Measurements from ENCODE around the gene SEMA4G.

SEMA4G gene

GRCh38 chr10:100988166-100988565 lies 18.9 kb downstream of the SEMA4G start:
- no peak for DNase-seq (ENCODE audit: low spot score)

GRCh38 chr10:100989088-100989487 lies 19.8 kb downstream of the SEMA4G start:
- DNase-seq (ENCODE audit: low spot score): no peak

- no peak for DNase-seq (ENCODE audit: low spot score)
Observed at GRCh38 chr10:100993986-100994708, 24.8 kb downstream of the SEMA4G start.

- no peak for DNase-seq (ENCODE audit: low spot score)
Observed at GRCh38 chr10:100995181-100995580, 25.9 kb downstream of the SEMA4G start.

- DNase-seq (ENCODE audit: low spot score): no peak
Observed at GRCh38 chr10:100996678-100997359, 27.5 kb downstream of the SEMA4G start.

- DNase-seq (ENCODE audit: low spot score): no peak
Observed at GRCh38 chr10:100997360-100998182, 28.3 kb downstream of the SEMA4G start.

- peak; percentile 75 for DNase-seq (ENCODE audit: low spot score)
Observed at GRCh38 chr10:100998183-100998990, 29.1 kb downstream of the SEMA4G start.

- no peak for DNase-seq (ENCODE audit: low spot score)
Observed at GRCh38 chr10:100998991-100999741, 29.9 kb downstream of the SEMA4G start.

GRCh38 chr10:100999742-101000126 lies 30.4 kb downstream of the SEMA4G start, which contains the start of gene LZTS2:
Gene LZTS2 (plus strand): TSS chr10:100999808. CDS start chr10:101002539, 2,731 bp downstream.
- DNase-seq (ENCODE audit: low spot score): no peak

- no peak for DNase-seq (ENCODE audit: low spot score)
Observed at GRCh38 chr10:101000127-101000914, 31.0 kb downstream of the SEMA4G start.

GRCh38 chr10:101000915-101001658 lies 31.8 kb downstream of the SEMA4G start:
- DNase-seq (ENCODE audit: low spot score): peak; percentile 95

GRCh38 chr10:101001659-101002035 lies 32.3 kb downstream of the SEMA4G start:
- no peak for DNase-seq (ENCODE audit: low spot score)

- DNase-seq (ENCODE audit: low spot score): no peak
Observed at GRCh38 chr10:101002456-101002855, 33.2 kb downstream of the SEMA4G start.

- no peak for DNase-seq (ENCODE audit: low spot score)
Observed at GRCh38 chr10:101003639-101004206, 34.4 kb downstream of the SEMA4G start.

- DNase-seq (ENCODE audit: low spot score): no peak
Observed at GRCh38 chr10:101005361-101005760, 36.1 kb downstream of the SEMA4G start.

GRCh38 chr10:101005869-101006567 lies 36.7 kb downstream of the SEMA4G start:
- DNase-seq (ENCODE audit: low spot score): no peak

GRCh38 chr10:101006593-101007098 lies 37.3 kb downstream of the SEMA4G start:
- DNase-seq (ENCODE audit: low spot score): no peak

GRCh38 chr10:101007099-101007711 lies 37.9 kb downstream of the SEMA4G start:
- DNase-seq (ENCODE audit: low spot score): no peak

Data from kidney capillary endothelial cell (primary cell).